SK-MEL-5 (cell line): Measurements from ENCODE around the gene SYCP2. TPM values are rescaled to one million over a fixed set of nuclear protein-coding genes. Genes with fewer than 3 reads are reported as not detected.
"Not testable (repeated sequence)": the region's sequence is repeated elsewhere in the genome, so short reads cannot be mapped to it uniquely, and the experiment has no call there.

Experiments
- DNase-seq: peaks from one replicate; pipeline ENCODE4 v3.0.0-alpha.2; 2016; ENCODE audit warnings: low read depth, low spot score
- in situ Hi-C: cut with HindIII; loops from 2 replicates; pipeline ENCODE4 v1.10.0; 2016; ENCODE audit warnings: low sequenced_read_pairs, high pct_unique_total_duplicates, low pct_unique_long_range_greater_than_20kb
- total RNA-seq: library from RNA; depleted of rRNA; stranded (reverse); fragments of >200 nt; shearing (Covaris generic); gene quantifications from 2 replicates; pipeline ENCODE4 v1.2.3, GENCODE V29; 2014

Gene SYCP2
- total RNA-seq, 1 experiment from 2014 or later: 4.9 TPM

GRCh38 chr20:59866338-59866737, 67.1 kb downstream of the SYCP2 start:
- in situ Hi-C loops: no loop called here
- no peak for DNase-seq

DNA sequence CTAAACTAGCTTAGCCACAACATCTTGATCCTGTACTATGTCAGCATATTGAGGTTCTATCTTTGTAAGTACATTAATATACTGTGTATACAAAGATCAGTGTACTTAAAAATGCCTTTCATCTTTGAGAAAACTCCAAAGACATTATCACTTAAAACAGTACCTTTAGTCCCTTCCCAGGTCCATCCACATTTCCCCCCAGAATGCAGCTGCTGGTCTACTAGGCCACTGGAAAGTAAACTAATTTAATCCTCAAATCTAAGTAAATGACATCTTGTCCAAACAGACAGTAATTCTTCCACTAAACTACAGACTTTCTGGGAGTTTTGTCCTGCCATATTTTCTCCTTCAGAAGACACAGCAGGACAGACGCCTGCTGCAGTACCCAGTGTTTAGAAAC, 68.7 kb downstream of the SYCP2 start:
- in situ Hi-C loops: no loop called here
- no peak for DNase-seq

- in situ Hi-C loops: no loop called here
- no peak for DNase-seq
These were observed 70.4 kb downstream of the SYCP2 start for GRCh38 chr20:59863058-59863457.

DNA sequence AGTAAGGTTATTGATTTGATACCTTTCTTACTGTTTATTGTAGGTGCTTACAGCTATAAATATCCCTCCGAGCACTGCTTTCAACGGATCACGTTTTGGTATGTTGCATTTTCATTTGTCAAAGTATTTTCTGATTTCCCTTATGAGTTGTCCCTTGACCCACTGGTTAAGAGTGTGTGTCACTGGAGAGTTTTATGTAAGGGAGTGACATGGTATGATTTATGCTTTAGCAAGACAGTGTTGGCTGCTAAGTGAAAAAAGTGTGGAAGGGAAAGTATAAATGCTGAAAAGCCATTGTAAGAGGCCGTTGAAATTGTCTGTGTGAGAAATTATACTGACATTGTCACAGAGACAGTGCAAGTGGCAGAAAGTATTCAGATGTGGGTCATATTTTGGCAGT, 72.0 kb downstream of the SYCP2 start:
- DNase-seq: no peak
- in situ Hi-C loops: no loop called here

GRCh38 chr20:59858425-59858824, 75.0 kb downstream of the SYCP2 start:
- in situ Hi-C loops: no loop called here
- no peak for DNase-seq

GRCh38 chr20:59857966-59858365, 75.5 kb downstream of the SYCP2 start:
- no peak for DNase-seq
- in situ Hi-C loops: no loop called here

GRCh38 chr20:59856941-59857340, 76.5 kb downstream of the SYCP2 start:
- in situ Hi-C loops, DNase-seq: not testable (repeated sequence)

GRCh38 chr20:59856526-59856925, 76.9 kb downstream of the SYCP2 start:
- DNase-seq, in situ Hi-C loops: not testable (repeated sequence)

DNA sequence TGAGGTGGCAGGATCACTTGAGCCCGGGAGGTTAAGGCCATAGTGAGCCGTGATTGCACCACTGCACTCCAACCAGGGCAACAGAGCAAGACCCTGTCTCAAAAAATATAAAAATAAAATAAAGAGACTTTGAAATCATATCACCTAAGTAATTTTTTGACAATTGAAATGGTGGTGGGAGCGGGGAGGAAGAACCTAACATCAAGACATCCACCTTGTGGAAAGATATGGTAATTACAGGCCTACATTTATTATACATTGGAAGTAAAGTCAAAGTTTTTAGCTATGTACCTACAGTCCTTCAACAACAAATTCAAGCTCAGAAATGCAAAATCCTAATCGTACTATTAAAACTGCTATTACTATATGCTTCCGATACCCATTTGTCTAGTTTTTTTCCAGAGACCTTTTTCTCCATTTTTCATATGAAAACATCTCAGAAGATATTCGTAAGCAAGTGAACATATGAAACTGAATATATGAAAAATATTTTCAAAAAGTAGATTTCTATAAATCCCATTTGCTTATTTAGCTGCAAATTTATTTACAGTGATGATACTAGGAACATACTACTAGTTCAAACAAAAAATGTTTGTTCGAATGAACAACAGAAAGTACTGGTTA, 83.3 kb downstream of the SYCP2 start:
- peak; percentile 61 for DNase-seq
- in situ Hi-C loops: no loop called here

- no peak for DNase-seq
- in situ Hi-C loops: no loop called here
These were observed 85.3 kb downstream of the SYCP2 start for GRCh38 chr20:59848182-59848581.

GRCh38 chr20:59845472-59845871, 88.0 kb downstream of the SYCP2 start:
- DNase-seq: no peak
- in situ Hi-C loops: no loop called here

- in situ Hi-C loops: no loop called here
- DNase-seq: no peak
These were observed 94.0 kb downstream of the SYCP2 start for GRCh38 chr20:59839400-59839799.

- DNase-seq: no peak
- in situ Hi-C loops: no loop called here
These were observed 95.6 kb downstream of the SYCP2 start for GRCh38 chr20:59837623-59838394.

DNA sequence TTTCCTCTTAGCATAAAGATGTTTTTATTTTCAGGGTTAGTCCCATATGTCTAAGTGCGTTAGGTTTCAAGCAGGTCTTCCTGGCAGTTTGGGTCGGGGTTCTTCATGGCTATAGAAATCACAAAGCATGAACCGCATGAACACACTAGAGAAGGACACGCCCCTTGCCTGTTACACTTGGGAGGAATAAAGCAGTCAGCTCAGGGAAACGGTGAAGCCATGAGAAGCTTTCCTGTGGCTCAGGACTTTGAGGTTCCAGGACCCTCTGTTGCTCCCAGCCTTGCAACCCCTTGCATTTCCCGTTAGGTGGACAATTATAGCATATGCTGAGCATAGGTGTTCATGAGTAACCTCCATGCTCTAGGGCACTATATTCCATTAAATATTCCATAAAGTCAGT, 96.7 kb downstream of the SYCP2 start:
- DNase-seq: no peak
- in situ Hi-C loops: no loop called here

DNA sequence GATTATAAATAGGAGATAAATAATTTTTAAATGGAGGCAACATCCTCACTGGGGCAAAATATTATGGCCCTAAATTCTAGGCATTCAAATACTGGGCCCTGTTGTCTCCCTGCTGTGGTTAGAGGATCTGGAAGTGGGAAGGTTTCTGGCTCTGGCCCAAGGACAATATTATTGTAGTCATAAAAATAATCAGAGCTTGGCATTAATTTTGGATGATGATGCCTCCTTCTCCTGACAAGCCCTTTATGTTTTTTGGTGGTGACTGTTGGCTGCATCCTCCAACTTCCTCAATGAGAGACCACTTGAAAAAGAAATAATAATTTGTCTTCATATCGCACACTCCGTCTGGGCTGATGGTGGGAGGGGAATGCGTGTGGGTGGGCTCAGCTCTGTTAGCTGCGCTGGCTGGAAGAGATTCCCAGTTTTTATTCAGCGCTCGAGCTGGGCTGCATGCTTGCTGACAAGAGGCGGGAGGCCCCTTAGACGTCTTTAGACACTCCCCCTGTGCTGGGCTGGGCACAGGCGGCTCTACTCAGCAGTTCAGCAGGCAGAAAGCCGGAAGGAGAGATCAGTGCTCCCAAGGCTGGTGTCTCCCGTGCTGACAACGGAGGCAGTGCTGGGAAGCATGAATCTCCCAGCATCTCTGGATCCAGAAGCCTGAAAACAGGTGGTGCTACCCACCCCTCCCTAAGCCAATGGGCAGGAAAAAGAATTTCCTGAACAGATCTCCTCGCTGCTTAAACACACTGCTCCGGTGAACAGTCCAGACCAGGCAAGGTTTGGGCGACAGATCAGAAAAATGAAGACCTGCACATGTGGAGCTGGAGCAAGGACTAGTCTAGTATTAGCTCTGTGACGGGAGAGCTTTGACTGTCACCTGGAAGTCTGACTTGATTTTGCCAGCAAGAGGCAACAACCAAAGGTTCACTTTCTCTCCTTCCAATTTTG, 97.7 kb downstream of the SYCP2 start:
- in situ Hi-C loops: no loop called here
- no peak for DNase-seq

- DNase-seq: no peak
- in situ Hi-C loops: no loop called here
These were observed 98.4 kb downstream of the SYCP2 start for GRCh38 chr20:59835057-59835447.

DNA sequence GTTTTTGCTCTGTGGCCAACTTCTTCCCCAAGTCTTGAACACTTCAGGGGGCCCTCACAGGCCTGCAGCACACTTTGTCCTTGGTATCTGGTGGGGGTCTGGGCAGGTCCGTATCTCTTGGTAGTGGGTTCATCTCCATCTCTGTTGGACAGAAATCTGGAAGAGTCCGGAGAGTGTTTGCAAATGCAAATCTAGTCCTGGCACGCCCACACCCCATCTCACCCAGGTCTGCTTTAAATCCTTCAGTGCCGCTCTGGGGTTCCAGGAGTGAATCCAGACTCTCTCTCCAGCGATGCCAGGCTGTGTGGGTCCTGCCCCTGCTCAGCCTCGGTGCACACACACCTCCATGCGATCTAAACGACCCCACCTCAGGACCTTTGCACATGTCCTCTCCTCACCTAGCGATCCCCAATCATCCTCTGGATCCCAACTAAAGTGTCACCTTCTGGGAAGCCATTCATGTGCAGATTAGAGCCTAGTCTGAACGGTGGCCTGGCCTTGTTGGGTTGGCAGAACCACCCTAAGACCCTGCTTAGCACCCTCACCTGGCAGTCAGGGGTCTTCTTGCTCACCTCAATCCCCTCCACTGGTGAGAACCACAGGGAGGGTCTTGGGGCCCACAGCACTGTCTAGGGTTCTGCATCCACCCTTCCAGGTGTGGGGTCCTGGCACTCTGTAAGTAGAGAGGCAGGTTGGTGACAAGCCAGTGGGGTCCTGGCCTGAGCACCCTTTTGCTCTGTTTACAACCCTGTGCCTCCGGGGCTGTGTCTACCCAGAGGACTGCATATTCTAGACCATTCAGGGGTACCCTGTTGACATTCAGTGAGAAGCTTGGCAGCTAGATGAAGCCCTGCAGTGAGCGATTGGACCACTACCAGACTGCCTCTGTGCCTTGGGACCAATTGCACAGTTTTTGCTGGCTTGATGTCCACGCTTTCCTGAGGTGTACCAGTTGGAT, 100.8 kb downstream of the SYCP2 start:
- no peak for DNase-seq
- in situ Hi-C loops: no loop called here
